OCI-LY3 (cell line): ENCODE measurements around the gene PIK3C2A.

Experiments used
- CTCF ChIP-seq: fragments of 200-600, 300-600 bp; sonication (generic); IDR thresholded peaks from 2 replicates; pipeline ENCODE4 v1.5.1; 2014; ENCODE audit warnings: antibody characterized with exemption, low read length, low read depth
- EZH2phosphoT487 ChIP-seq: fragments of 200-600 bp; shearing (Covaris generic); IDR thresholded peaks from 2 replicates; pipeline ENCODE4 v1.6.1; 2018; ENCODE audit warnings: antibody characterized with exemption, mixed run types, low read depth

- no peak for TF ChIP-seq CTCF
- no peak for TF ChIP-seq EZH2phosphoT487
Measured at GRCh38 chr11:17256512-17256911, 48.7 kb upstream of the PIK3C2A start.
